Hindlimb muscle (tissue), 1 donor: ENCODE results near the gene PLK3. TPM values are rescaled to one million over a fixed set of nuclear protein-coding genes. Genes with fewer than 3 reads are reported as not detected.
"Not testable (repeated sequence)": the region's sequence is repeated elsewhere in the genome, so short reads cannot be mapped to it uniquely, and the experiment has no call there.

ENCODE experiments used
- DNase-seq: peaks from one replicate; pipeline ENCODE4 v3.0.0-alpha.2; 2013
- polyA plus RNA-seq: library from polyadenylated mRNA; unstranded; fragments of 120-200 nt; gene quantifications from one replicate; pipeline ENCODE4 v1.2.1, GENCODE V29; 2013; ENCODE audit not compliant: insufficient read length

Gene PLK3
- polyA plus RNA-seq, 1 donor, result 12.4 TPM

DNA sequence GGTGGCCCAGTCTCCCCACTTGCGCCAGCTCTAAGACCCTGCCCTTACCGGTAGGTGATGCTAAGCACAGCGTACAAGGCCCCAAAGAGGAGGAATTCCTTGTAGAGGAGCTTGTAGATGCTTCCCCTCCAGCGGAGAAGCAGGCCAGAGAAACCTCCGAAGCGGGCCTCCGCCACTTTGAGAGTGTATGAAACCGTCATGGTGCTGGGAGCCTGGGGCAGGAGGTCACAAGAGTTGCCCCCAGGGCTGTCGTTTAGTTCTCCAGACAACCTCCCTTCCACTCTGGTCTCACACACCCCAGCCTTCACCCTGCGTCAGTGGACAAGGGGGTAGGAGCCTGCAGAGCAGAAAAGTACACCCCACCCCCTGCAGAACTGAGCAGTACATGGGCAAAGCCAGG is 12.7 kb upstream of the PLK3 start:
- DNase-seq, result no peak

DNA sequence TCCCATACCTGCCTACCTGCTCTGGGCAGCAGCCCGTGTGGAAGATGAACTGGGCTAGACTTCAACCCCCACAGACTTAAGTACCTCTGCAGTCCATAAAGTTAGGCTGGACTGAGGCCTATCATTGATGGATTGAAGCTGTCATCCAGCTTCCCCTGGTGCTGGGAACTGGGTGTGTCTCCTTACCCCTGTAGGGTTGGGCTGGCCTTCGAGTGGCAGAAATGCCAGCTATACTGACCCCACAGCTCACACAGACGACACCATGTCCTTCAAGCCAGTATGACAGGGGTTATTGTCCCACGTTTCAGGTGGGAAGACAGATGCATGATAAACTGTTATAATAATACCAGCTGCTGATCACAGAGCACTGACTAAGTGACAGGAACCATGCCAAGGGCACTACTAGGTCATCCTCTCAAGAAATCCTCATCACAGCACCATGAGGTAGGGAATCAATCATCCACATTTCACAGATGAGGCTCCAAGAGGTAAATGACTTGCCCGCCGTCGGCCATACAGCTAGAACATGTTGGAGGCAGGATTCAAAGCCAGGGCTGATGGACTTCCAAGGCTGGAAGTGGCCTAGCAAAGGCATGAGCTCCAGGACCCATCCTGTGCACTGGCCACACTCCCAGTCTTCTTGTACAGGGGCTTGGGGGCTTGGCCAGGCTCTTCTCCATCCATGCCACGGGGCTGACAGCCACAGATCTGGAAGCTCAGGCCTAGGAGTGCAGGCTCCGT is 11.9 kb upstream of the PLK3 start, which contains the start of gene BEST4:
TSS of gene BEST4 (minus strand) at position 51 of the 741 bp plus-strand sequence. CDS start 465 bp downstream, outside the sequence.
- no peak for DNase-seq

- no peak for DNase-seq
These were observed 9.0 kb upstream of the PLK3 start for GRCh38 chr1:44790968-44791801.

DNA sequence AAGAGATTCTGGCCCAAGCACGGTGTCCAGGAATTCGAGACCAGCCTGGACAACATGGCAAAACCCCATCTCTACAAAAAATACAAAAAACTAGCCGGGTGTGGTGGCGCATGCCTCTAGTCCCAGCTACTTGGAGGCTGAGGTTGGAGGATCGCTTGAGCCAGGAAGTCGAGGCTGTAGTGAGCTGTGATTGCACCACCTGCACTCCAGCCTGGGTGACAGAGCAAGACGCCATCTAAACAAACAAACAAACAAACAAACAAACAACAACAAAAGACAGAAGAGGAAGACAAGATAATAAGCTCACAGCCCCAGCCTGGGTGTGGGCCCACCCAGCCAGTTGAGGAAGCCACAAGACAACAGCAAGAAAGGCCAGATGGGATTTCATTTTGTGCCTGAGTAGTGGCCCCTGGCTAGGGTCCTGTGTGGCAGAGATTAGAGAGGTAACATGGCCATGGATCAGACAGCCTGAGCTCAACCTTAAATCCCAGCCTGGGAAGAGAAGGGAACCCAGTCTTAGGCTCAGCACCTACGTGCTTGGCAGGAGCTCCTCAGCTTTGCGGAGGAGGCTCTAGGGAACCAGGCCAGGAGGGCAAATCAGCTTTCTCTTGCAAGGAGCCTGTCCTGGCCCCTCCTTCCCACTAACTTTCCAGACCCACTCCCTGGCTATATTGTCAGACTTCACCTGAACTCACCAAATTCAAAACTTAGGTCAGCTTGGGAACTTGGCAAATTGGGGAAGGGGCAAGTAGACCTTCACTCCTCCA is 7.3 kb upstream of the PLK3 start:
- DNase-seq, result no peak

DNA sequence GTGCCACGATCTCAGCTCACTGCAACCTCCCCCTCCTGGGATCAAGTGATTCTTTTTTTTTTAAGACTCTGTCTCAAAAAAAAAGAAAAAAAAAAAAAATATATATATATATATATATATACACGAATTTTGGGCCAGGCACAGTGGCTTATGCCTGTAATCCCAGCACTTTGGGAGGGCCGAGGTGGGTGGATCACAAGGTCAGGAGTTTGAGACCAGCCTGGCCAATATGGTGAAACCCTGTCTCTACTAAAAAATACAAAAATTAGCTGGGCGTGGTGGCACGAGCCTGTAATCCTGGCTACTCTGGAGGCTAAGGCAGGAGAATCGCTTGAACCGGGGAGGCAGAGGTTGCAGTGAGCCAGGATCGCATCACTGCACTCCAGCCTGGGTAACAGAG is 2.3 kb upstream of the PLK3 start:
- DNase-seq, result not testable (repeated sequence)

- DNase-seq, result no peak
These were observed 1.5 kb upstream of the PLK3 start for GRCh38 chr1:44798481-44799365.

DNA sequence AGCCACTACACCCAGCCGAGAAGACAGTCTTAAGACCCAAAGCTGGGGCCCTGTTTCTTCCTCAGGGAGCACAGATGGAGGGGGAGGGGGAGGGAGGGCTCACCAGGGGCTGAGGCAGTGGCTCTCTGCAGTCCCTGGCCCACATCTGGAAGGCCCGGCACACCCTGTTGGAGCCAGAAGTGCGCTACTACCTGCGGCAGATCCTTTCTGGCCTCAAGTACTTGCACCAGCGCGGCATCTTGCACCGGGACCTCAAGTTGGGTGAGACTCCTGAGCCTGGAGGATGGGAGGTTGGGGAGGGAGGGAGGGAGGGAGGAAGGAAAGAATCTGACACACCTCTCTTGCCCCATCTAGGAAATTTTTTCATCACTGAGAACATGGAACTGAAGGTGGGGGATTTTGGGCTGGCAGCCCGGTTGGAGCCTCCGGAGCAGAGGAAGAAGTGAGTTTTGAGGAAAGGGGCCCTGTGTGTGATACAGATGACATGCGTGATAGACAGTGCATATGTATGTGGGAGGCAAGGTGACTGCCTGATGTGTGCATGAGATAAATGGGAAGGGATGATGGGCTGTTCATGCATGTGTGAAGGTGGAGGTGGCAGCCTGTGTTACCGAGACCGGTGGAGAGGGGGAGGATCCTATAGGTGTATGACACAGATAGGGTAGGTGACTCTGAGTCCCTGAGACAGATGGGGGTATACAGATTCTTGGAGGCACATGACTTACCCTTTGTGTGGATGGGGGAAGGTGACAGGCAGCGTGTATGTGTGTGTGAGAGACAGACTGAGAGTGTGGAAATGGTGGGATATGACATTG is 1.5 kb downstream of the PLK3 start:
- no peak for DNase-seq

DNA sequence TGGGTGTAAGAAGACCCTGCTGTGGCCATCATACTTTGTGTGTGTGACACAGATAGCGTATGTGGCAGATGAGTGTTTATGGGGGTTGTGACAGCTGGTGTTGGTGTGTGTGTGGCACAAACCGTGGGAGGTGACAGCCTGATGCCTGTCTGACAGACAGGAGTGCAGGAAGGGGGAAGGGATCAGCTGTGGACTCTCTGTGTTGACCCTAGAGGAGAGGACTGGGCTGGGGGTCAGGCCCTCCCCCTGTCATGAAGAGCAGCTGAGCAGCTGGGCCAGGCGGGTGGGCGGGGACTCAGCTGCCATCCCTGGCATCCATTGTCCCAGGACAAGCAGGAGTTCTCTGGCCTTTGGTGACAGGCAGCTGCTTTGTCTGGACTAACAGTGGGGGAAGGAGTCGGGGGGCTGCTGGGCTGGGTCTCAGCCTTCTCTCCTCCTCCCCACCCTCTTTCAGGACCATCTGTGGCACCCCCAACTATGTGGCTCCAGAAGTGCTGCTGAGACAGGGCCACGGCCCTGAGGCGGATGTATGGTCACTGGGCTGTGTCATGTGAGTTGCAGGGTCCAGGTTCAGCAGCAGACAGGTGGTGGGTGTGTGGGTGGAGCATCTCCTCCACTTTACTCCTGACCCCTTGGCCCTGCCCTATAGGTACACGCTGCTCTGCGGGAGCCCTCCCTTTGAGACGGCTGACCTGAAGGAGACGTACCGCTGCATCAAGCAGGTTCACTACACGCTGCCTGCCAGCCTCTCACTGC is 2.3 kb downstream of the PLK3 start:
- no peak for DNase-seq

GRCh38 chr1:44803062-44803311 is 2.8 kb downstream of the PLK3 start:
- DNase-seq, result no peak

DNA sequence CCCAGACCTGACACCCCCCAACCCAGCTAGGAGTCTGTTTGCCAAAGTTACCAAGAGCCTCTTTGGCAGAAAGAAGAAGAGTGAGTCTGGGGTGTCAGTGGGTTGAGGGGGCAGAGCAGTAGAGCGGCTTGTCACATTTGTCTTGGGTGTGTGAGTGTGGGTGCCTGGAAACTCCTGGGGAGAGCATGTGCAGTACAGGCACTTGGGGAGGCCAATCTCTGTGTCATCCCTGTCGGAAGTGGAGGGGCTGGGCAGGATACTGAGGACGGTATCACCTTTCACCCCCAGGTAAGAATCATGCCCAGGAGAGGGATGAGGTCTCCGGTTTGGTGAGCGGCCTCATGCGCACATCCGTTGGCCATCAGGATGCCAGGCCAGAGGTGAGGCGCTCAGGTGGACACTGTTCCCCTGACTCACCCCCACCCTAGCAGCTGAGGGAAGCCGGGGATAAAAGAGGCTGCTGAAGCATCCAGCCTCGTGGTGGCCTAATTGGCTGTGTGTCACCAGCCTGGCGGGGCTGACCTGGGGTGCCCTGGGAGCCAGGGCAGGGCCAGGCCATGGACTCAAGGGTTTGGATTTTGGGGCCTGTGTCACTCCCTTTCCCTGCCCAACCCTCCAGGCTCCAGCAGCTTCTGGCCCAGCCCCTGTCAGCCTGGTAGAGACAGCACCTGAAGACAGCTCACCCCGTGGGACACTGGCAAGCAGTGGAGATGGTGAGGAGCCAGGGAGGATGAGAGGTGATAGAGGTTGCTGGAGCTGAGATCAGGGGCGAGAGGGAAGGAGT is 3.3 kb downstream of the PLK3 start:
- no peak for DNase-seq

- no peak for DNase-seq
These were observed 5.3 kb downstream of the PLK3 start for GRCh38 chr1:44805311-44806024.

GRCh38 chr1:44806025-44806703 is 6.0 kb downstream of the PLK3 start:
- DNase-seq, result no peak

- no peak for DNase-seq
These were observed 6.7 kb downstream of the PLK3 start, which contains the start of gene DYNLT4 for GRCh38 chr1:44806704-44807363. Gene DYNLT4, minus strand, starts transcription at chr1:44807351. Its CDS starts 683 bp downstream, at chr1:44806668.

DNA sequence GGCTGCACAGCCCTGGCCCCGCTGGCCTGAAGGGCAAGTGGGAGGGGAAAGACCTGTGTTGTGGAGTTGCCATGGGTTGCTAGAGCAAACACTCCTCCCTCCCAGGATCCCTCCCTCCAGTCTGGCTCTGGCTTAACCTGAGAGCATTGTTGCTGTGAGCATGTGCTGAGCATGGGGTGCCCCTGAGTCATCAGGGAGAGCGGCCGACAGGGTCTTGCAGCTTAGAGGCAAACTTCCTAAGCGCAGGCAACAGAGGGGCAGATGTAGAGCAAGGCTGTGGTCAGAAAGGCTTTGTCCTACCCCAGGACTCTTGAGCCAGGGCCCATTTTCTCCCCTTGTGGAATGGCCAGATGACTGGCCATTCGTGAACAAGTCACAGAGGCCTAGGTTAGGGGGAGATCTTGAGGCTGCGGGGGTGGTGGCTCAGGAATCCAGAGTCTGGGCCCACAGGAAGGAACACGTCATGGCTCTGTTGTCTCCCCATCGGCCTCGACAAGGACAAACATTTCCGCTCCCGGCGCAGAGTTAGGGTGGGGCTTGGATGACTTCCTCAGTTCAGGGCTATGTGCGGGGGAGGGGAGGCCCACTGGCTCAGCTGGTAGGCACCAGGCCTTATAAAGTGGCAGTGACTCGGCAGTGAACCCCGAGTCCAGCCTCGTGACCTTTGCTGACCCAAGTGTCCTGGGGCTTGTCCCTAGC is 7.3 kb downstream of the PLK3 start:
- DNase-seq, result peak; percentile 95

GRCh38 chr1:44808063-44808937 is 8.1 kb downstream of the PLK3 start, which contains the start of gene BTBD19:
Gene BTBD19, plus strand, starts transcription at chr1:44808523. Its CDS starts 298 bp downstream, at chr1:44808821.
- peak; percentile 90 for DNase-seq
